Ammon's horn (tissue), 1 donor: ENCODE results near the gene DUS1L.

Experiments
- DNase-seq: peaks from one replicate; pipeline ENCODE4 v3.0.0-alpha.2; 2016; ENCODE audit warnings: low spot score

The DUS1L gene

DNA sequence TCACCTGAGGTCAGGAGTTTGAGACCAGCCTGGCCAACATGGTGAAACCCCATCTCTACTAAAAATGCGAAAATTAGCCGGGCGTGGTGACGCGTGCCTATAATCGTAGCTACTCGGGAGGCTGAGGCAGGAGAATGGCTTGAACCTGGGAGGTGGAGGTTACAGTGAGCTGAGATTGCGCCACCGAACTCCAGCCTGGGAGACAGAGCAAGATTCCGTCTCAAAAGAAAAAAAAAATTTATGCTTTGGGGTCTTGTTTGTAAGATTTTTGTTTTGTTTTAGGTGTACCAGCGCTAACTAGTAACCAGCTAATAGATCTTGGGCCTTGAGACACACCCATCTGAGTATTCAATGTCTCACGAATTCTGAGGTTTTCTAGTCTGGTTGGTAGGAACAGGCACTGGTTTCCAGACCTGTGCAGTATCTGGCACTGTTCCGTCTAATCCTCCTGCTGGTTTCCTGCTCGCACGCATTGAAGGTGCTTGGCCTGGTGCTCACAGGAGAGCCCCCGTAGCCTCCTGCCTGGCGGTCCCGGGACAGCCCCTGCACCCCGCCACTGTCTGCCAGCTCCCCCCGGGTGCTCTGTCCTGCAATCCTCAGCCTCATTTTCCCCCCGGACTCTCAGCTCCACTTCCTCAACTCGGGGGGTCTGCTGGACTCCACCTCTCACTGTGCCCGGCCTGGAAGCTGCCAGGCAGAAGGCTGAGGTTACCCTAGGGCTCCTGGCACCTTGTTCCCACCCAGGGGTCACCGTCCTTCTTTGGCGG, 10.6 kb upstream of the DUS1L start:
- no peak for DNase-seq

DNA sequence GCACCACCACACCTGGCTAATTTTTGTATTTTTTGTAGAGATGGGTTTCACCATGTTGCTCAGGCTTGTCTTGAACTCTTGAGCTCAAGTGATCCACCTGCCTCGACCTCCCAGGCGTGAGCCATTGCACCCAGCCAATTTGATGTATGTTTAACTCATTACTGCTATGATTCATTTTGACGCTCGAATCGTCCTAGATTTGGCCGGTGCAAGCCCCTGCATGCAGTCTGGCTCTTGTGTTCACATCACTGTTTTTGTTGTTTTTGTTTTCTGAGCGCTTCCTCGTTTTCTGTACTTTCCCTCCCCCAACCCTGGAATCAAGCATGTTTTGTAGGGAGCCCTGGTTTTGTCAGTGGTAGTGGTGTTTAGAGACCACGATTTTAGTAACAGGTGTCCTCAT, 7.8 kb upstream of the DUS1L start:
- DNase-seq, result no peak

DNA sequence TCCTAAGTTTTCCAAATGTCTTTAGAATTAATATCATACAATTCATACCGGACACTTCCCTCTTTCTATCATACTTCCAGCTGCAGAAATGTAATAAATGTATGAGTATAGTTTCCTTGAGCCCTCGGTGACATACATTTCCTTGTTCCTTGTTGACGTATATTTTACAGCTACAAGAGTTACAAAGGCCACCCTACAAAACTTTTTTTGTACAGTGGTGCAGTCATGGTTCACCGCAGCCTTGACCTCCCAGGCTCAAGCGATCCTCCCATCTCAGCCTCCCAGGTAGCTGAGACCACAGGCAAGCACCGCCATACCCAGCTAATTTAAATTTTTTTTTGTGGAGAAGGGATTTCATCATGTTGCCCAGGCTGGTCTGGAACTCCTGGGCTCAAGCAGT, 7.2 kb upstream of the DUS1L start:
- no peak for DNase-seq

DNA sequence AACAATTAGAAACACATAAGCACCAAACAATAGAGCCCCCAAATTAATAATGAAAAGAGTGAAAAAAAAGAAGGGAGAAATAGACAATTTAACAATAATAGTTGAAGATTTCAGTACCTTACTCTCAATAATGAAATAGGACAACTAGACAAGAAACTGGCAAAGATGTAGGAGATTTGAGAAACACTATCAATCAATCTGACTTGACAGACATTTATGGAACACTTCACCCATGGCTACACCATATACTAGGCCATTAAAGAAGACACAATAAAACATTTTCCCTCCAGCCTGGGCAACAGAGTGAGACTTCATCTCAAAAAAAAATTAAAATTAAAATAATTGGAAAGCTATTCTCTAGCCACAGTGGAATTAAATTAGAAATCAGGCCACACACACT, 5.0 kb upstream of the DUS1L start:
- no peak for DNase-seq

DNA sequence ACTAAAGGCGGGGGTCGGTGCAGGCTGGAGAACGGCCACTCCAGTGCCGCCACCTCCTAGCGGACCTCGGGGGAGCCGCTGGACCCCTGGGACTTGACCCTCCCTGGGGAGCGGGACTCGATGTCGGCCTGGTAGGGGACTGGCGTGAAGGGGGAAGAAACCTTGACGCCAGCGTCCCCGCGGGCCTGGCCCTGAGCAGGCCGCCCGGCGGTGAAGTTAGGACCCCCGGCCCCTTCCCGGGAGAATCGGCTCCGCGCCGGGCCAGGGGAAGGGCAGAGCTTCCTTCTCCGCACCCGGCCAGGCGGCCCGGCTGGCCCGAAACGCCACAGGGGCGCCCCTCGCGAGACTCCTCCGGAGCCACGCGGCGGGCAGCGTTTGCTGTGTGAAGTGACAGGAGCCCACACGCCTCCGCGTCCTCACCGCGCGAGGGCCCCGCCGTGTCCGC, 389 bp downstream of the DUS1L start:
- DNase-seq, result no peak

DNA sequence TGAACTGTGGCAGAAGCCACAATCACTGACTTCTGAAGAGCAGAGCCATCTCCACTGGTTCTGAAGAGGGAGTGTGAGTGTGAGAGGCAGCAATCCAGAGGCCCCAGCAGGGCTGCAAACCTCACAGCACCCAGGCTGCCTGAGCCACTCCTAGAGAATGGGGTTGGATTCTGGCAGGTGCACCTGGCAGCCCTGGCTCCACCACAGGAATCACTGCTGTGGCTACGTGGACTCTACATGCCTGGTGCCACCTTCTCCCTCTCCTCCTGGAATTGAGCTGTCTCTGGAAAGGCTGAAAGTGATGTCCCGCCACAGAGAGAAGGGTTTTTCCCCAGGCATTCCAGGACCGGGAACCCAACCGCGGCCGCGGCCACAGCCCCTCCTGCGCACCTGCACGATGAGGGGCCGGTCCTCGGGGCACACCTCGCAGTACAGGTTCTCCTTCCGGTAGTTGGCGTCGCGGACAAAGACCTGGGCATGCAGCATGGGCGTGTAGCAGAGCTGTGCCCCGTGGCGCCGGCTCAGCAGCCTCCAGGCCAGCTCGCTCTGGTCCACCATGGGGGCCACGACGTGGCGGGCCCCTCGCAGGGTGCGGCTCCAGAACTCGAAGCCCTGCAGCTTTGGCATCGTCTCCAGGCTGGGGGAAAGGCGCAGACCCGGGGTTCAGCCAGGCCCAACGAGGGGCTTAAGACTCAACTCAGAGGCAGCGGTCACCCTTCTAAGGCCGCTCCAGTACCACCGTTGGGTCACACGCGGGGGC, 991 bp downstream of the DUS1L start:
- no peak for DNase-seq

DNA sequence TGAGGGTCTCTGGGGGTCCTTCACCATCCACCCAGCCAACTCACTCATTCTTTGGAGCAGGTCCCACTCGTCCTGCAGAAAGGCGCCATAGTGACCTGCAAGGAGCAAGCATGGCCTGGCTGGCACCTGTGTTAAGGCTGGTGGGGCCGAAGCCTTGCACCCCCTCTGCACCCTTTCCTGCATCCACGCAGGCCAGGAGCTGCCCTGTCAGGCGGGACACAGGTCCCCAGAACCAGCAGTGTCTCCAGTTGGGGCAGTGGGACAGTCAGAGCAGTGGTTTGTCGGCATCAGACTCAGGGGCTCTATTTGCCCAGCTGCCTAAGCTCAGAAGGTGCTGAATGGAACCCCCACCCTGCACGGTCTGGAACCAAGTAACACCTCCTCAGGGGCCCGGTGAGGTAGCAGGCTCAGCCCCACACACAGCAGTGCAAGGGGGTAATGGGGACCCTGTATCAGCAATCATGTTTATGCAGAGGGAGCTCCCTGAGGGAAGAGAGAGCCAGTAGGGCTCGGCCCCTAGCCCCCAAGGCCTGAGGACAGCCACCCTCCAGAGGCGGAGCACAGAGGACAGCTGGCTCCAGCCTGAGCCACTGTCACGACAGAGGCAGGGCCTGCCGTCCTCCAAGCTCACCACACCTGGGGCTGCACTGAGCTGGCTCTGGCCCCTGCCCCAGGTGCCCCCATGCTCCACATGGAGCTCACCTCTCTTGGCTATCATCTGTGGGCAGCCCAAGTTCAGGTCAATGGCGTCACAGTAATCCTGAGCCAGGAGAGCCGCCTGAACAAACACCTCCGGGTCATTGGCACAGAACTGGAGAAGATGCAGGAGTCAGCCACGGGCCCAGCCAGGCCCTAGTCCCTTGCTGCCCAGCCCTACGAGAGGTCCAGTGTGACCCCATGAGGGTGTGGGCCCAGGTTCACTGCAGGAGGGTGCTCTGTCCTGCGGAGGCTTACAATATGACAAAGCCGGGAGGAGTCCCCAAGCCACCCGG, 1.9 kb downstream of the DUS1L start:
- DNase-seq, result no peak

DNA sequence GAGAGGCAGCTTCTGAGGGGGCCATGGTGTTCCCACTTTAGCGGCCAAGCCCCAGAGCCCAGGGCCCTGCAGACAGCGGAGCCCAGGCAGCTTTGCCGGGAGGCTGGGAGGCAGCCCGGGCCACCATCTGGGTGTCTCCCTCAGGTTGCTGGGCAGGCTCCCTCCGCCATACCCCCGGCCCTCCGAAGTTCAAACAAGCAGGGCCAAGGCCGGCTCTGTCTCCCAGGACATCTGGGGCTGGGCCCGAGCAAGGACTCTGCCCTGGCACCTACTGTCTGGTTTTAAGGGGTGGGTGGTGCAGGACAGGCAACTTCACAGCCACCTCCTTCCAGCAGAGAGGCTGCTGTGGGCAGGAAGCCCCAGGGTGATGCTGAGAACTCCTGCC, 2.6 kb downstream of the DUS1L start:
- DNase-seq, result no peak

DNA sequence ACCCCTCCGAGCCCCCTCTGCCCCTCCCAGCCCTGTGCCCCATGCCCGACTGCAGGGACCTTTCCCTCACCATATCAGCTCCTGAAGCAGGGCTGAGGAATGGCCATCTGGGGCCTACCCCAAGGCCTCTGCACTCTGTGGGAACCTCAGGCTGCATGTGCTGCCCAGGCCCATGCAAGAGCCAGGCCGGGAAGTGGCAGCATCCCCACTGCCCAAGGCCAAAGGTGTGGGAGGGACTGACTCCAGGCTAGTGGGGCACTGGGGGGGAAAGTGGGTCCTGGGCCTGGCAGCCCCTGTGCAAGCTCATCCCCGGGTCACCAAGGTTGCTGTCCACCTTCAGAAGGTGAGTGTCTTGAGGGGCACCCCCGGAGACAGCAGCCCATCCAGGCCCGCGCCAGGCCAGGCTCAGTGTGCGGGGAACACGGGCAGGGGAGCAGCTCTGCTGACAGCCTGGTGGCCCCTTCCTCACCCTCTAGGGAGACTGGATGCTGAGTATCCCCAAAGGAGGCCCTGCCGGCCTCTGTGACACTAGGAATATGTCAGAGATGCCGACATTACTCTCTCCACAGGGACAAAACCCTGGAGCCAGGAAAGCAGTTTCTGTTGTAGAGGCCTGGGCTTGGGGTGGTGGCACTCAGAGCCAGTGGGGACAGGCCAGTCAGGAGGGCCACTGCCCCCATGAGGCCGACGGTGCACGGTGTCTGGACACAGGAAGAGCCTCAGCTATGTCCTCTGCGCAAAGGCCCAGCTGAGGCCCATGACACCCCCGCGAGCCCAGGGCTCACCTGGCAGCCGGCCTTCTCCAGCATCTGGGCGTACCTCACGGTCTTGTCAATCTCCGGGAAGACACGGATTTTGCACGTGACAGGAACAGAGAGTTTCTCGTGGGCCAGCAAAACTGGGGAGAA, 3.3 kb downstream of the DUS1L start:
- no peak for DNase-seq

DNA sequence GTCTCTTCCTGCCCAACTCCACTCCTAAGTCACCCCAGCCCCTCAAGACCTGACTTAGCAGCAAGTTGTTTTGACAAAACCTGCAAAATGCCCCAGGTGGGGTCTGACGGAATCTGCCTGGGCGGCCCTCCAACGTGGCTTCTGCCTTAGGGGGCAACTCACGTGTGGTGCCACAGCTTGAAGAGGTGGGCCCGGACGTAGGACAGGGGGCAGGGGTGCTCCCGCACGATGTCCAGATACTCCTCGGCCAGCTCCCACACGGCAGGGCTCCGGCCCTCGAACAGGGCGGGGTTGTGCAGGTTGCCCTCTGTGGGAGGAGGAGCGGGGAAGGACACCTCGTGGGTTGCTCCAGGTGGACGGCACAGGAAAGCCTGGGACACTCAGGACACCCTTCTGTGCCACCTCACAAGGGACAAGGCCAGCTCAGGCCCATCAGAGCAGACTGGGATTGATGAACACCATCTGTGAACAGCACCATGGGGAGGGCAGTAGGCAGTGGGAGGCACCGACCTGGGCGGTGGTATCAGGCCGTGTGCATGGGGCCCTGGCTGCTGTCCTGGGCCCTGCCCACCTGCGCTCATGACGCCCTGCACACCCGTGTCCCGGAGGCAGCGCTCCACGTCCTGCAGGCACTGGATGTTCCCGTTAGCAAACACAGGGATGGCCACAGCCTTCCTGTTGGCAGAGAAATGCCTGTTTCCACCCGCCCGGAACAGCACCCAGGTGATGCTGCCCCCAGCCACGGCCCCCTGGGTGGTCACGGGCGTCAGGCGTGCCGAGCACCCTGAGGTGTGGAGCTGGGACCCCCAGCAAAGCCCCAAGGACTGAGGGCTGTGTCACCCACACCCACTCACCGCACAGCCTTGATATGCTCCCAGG, 4.3 kb downstream of the DUS1L start:
- DNase-seq, result no peak

DNA sequence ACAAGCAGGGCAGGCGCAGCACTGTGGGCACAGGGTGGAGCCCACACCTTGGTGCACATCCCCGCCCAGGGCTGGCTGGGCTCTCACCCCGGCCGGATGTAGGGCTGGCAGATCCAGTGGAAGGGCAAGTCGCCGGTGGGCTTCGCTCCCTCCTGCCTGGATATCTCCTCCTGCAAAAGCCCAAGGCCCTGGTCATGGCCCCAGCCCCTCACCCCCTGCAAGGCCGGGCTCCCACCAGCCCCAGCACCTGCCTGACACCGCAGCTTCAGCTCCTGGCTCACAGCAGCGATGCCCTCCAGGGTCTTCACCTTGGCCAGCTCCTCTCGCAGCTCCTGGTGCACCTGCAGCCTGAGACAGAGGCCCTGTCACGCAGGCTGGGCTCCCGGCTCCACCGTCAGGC, 5.0 kb downstream of the DUS1L start:
- DNase-seq, result no peak

DNA sequence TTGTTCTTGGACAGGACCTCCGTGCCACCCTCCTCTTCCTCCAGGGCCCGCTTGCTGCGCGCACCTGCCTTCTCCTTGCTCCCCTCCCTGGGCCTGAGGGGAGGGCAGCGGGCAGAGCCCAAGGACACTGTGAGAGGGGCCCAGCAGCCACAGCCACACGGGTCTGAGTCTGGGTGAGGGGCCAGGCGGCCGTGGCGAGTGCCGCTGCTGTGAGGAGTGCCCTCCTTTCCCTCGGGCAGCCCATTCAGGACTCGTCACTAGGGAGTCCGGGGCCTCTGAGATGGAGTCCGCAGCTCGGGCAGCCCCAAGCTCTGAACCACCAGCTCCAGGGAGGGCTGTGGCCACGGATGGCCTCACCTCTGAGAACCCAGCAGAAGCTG, 5.6 kb downstream of the DUS1L start:
- DNase-seq, result no peak

DNA sequence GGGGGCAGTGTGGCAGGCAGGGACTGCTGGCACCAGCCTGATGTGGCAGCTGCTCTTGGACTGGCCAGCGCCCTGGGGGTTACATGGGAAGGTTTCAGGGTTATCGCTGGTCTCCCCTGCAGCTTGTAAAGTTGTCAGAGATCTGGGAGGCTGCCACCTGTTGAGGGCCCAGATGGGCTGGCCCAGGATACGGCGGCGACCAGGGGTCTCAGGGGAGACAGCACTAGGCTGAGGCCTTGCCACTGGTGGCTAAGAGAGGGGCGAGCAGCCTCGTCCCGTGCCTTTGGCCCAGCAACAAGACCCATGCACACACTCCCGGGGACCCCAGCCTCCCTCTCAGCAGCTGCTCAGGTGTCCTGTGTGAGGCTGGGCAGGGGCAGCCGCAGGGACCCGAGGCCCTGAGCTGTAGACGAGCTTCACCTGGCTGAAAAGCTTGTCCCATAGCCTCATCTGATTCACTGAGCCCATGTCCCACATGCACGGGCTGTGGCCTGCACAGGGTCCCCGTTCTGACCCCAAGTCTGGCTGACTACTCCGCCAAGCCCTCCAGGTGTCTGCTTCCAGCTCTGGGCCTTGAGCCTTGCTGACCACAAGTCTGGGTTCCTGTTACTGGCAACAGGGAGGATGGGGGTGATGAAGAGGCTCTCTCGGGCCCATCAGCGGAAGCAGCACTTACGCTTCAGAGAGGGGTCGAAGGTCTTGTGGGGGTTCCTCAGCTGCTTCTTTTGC, 6.2 kb downstream of the DUS1L start:
- no peak for DNase-seq

DNA sequence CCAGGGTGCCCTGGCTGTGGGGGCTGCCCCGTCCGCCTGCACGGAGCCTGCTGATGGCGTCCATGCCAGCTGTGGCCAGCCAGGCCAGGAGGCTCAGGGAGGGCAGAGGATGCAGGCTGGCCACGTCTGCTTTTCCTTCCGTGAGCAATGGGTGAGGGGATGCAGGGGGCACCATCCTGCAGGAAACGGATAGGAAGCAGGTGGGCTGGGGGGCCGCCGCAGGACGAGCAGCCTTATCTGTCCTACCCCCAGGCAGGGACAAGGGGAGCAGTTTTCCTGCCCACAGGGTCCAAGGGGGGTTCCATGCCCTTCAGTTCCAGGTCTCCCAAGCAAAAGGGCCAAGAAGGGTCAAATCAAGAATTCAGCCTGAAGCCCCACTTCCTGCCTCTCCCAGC, 6.8 kb downstream of the DUS1L start:
- DNase-seq, result no peak

DNA sequence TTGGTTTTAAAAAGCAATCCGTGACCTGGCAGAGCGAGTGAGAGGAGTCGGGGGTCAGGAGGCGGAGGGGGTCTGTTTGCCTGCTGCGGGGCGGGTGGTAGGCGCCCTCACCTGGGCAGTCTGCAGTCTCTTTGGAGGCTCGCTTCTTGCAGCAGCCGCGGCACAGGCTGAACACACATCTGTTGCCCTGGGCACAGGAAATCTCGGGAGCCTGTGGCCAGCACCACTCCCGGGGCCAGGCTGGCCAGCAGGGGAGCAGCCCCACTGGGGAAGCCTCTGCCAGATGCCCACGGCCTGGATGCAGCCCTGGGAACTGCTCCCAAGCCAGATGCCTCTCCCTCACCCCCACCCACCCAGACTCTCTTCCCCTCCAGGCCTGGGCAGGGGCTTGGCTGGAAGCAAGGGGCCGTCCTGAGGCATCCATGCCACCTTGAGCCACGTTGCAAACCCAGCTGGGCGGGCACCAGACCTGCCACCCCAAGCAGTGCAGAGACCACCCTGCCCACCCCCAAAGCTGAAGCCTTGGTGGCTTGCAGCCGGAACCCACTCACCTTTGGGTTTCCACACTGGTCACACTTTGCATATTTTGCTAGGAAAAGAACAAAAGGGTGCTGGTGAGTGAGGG, 7.3 kb downstream of the DUS1L start:
- DNase-seq, result no peak

DNA sequence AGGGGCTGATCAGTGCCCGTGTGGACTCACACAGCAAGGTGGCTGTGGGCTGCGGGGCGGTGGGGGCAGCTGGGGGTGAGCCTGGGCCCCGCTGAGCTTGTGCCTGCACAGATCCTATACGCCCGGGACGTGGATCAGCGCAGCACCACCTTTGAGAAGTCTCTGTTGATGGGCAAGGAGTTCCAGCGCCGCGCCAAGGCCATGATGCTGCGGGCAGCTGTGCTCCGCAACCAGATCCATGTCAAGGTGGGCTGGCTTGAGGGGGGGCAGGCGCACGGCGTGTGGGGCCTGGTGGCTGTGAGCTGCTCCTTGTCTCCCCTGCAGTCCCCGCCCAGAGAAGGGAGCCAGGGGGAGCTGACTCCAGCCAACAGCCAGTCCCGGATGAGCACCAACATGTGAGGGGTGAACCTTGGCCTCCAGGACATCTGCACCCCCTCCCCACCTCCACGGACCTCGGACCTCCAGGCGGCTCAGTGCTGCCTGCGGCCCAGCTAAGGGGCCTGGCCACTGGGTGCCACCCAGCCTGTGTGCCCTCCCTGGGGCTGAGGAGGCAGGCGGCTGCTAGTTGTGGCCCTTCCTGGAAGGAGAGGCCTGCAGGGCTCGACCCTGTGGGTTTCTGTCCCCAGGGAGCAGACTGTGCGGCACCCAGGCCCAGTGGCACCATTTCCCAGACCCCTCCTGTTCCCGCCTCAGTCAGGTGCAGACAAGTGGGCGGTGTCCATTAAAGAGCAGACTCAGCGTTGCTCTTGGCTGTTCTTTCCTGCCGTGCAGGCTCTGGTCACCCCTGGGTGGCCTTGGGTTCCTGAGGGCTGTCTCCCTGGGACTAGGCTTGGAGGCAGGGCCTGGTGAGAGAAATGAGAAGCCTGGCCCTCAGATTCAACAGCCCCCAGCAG, 8.6 kb downstream of the DUS1L start:
- DNase-seq, result no peak

DNA sequence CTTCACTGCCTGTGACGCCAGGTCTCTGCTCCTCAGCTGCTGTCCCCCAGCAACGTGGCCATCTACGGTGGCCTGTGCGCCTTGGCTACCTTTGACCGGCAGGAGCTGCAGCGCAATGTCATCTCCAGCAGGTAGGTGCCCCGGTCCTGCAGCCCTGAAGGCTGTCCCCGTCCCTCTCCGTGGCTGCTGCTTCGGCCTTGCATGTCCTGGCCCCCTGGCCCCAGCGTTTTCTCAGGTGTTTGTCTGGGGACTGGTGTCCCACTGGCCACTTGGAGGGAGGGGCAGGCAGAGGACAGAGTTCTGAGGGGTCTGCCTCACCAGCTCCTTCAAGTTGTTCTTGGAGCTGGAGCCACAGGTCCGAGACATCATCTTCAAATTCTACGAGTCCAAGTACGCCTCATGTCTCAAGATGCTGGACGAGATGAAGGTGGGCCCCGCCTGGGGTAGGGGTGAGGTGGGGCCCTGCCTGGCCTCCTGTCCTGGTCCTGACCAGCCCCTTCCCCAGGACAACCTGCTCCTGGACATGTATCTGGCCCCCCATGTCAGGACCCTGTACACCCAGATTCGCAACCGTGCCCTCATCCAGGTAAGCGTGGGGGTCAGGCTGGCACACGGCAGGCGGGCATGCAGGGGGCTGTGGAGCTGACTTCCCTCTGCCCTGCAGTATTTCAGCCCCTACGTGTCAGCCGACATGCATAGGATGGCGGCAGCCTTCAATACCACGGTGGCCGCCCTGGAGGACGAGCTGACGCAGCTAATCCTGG, 9.5 kb downstream of the DUS1L start:
- DNase-seq, result no peak
